ENCODE data around the gene GINS3. TPM values are rescaled to one million over a fixed set of nuclear protein-coding genes. Genes with fewer than 3 reads are reported as not detected.
"Not testable (repeated sequence)": the region's sequence is repeated elsewhere in the genome, so short reads cannot be mapped to it uniquely, and the experiment has no call there.

Gene GINS3
- total RNA-seq, 1 donor from 2014 or later, result 5.9 TPM

DNA sequence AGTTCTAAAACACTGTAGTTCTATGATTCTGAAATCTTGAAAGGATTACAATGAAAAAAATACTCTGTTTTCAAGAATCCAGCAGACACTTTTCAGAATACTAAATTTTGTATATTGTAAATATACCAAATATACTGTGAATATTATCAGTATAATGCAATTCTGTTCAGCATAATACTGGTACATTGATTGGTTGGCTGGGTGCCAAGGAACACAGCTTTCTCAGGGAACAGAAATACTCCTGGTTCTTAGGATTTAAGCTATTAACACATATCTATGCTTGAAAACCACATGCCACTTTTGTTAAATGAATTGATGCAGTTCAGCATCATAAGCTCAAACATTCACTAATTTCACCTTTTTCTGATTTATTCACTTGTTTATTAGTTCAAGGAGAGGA, 2.5 kb upstream of the GINS3 start:
- no peak for DNase-seq (ENCODE audit: low read depth)

DNA sequence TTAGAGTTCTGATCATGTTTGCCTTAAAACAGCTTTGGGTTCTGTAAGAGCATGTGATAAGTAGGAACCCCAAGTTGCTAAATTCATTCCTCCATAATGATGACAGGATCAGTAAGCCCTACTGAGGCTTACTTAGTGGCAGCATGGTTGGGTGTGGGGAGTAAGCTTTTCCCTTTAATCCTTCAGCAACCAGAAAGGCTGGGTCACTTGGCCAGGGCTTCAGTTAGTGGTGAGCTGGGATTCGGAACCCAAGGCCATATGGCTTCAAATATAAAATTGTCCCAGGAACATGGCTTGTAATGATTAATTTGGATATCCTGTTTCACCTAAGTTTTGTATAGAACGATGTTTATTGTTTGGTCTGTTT, 850 bp downstream of the GINS3 start:
- DNase-seq (ENCODE audit: low read depth), result peak; percentile 34

DNA sequence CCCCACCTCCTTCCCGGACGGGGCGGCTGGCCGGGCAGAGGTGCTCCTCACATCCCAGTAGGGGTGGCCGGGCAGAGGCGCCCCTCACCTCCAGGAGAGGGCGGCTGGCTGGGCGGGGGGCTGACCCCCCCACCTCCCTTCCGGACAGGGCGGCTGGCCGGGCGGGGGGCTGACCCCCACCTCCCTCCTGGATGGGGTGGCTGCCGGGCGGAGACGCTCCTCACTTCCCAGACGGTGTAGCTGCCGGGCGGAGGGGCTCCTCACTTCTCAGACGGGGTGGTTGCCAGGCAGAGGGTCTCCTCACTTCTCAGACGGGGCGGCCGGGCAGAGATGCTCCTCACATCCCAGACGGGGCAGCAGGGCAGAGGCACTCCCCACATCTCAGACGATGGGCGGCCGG, 4.6 kb downstream of the GINS3 start:
- not testable (repeated sequence) for DNase-seq (ENCODE audit: low read depth)

DNA sequence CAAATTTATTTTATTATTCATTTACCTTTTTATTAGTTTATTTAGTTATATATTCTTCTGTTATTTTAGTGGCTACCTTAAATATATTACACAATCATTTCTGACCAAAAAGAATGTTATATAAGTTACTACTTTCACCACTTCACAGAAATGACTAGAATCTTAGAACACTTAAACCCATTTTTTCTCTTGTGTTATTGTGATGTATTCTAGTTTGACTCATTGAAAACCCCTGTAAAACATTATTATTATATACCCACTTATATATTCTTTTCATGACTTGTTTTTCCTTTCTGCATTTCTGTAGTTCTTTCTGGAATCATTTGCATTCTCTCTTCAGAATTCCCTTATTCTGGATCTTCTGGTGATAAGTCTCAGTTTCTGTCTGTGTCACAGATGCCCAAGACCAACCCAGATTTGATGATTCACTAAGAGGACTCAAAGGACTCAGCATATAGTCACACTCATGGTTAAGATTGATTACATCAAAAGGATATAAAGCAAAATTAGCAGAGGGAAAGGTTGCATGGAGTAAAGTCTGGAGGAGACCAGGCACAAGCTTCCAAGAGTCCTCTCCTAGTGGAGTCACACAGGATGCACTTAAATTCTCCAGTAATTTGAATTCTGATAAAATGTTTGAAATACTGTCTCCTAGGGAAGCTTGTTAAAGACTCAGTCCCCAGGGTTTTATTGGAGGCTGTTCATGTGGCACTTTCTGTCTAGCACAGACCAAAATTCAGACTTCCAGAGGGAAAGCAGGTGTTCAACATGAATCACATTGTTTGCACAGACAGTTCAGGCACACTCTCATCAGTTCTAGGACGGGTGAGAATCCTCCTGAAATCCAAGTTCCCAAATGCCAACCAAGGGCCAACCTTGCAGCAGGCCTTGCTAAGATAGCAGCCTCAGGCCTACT, 7.7 kb downstream of the GINS3 start:
- DNase-seq (ENCODE audit: low read depth), result peak; percentile 34

DNA sequence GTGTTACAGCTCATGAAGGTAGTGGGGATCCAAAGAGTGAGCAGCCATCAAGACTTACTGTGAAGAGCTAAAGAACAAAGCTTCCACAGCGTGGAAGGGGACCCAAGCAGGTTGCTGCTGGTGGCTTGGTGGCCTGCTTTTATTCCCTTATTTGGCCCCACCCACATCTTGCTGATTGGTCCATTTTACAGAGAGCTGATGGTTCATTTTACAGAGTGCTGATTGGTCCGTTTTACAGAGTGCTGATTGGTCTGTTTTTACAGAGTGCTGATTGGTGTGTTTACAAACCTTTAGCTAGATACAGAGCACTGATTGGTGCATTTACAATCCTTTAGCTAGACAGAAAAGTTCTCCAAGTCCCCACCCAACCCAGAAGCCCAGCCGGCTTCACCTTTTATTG, 9.0 kb downstream of the GINS3 start:
- DNase-seq (ENCODE audit: low read depth), result not testable (repeated sequence)

DNA sequence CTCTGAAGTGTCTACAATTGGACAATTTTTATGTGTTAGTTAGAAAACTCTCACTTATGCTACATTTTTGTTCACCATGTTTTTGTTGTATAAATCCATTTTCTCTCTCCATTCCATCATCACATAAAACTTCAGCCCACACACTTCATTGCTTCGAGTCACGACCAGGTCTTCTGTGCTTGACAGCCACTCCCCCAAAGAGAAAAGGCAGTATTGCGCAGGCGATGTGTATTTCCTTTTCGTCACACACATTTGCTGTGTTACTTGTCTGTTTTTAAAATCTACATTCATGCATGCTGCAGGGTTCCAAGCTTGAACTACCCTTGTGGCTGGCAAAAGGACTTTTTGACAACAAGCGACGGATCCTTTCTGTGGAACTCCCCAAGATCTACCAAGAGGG, 10.5 kb downstream of the GINS3 start:
- DNase-seq (ENCODE audit: low read depth), result no peak

DNA sequence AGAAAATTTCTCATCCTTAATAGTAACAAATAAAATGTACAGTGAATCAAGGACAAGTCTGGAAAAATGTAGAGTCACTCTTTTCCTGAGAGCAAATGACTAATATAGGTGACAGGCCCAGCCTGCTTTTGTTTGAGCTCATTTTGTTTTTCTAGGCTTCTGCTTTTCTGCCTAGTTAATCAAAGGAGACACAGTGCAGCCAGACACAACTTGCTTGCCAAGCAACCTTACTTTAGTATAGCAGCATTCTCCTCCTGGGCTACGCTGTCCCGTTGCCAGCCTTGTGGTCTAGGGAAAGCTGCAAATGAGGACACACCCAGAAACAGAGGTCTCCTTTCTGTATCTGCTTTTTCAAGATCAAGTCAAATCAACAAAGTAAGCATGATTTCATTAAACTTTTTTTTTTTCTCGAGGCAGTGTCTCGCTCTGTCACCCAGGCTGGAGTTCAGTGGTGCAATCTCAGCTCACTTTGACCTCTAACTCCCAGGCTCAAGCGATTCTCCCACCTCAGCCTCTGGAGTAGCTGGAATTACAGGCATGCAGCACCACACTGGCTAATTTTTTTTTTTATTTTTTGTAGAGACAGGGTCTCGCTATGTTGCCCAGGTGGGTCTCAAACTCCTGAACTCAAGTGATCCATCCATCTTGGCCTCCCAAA, 17.2 kb downstream of the GINS3 start:
- DNase-seq (ENCODE audit: low read depth), result peak; percentile 82

DNA sequence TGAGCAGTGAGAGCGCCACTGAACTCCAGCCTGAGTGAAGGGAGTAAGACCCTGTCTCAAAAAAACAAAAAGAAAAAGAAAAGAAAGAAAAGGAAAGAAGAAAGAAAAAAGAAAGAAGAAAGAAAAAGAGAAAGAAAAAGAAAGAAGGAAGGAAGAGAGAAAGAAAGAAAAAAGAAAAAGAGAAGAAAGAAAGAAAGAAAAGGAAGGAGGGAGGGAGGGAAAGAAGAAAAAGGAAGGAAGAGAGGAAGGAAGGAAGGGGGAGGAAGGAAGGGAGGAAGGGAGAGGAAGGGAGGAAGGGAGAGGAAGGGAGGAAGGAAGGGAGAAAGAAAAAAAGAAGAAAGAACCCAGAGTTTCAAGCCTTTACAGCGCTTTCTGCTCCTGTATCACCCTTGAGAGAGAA, 19.1 kb downstream of the GINS3 start:
- no peak for DNase-seq (ENCODE audit: low read depth)

DNA sequence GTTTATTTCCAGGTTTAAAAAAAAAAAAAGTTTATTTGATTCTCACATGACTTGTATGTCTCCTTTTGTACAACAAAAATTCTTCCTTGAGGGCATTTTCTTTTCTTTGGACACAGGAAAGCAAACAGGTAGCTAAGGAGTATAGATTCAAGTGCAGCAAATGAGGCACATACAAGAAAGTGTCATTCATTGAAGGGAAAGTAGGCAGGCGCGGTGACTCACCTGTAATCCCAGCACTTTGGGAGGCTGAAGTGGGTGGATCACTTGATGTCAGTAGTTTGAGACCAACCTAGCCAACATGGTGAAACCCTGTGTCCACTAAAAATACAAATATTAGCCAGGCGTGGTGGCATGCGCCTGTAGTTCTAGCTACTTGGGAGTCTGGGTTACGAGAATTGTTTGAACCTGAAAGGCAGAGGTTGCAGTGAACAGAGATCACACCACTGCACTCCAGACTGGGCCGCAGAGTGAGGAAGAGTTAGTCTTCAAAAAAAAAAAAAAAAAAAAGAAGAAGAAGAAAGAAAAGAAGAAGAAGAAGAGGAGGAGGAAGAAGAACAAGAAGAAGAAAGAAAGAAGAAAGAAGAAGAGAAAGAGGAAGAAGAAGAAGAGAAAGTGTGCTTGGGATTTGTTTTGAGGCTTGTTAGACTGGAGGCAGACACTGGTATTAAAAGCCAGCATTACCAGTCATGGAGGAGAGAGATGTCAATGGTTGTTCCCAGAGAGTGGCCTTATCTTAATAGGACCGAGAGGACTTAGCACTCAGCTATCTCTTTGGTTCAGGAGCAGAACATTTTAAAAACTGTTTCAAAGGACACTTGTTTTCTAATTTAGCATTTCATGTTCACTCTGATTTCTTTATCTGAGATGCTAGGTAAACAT, 19.7 kb downstream of the GINS3 start:
- no peak for DNase-seq (ENCODE audit: low read depth)

DNA sequence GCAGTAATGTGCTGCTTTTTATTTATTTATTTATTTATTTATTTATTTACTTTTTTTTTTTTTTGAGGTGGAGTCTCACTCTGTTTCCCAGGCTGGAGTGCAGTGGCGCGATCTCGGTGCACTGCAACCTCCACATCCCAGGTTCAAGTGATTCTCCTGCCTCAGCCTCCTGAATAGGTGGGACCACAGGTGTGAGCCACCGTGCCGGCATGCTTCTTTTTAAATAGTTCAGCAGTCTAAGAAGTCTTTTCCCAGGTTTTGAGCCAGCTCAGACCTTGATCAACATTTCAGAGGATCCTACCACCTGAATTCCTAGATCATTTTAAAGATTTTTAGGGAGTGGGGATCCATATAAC, 20.3 kb downstream of the GINS3 start:
- DNase-seq (ENCODE audit: low read depth), result not testable (repeated sequence)

DNA sequence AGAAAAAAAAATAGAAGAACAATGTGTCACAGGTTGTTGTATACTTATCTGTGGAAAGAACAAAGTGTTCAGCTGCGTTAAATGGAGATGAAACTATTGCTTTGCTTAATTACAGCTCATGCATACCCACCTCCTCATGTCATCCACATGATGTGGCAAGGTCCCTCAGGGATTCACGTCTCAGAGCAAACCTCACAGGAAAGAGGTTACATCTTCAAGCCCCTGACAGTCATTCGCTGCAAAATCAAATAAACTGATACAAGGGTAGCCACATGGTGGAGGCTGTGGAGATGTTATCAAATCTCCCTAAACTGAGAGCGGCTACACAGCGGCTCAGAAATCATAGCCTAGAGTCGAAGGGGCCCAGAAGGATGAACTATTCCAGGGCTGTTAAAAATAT, 21.1 kb downstream of the GINS3 start:
- no peak for DNase-seq (ENCODE audit: low read depth)

DNA sequence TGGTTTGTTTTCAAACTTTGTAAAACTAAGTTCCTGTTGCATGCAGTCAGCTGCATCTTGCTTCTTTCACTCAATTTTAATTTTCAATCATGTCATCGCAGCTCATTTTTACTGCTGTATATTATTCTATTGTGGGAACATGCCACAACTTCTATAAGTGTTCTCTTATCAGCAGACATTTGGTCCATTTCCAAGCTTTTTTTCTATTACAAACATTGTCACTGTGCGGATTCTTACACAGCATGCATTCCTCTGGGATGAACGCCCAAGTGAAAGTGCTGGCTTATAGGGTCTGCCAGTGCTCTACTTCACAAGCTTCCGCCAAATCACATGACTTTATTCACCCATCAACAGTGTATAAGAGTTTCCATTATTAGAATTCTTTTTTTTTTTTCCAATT, 22.7 kb downstream of the GINS3 start:
- DNase-seq (ENCODE audit: low read depth), result no peak

DNA sequence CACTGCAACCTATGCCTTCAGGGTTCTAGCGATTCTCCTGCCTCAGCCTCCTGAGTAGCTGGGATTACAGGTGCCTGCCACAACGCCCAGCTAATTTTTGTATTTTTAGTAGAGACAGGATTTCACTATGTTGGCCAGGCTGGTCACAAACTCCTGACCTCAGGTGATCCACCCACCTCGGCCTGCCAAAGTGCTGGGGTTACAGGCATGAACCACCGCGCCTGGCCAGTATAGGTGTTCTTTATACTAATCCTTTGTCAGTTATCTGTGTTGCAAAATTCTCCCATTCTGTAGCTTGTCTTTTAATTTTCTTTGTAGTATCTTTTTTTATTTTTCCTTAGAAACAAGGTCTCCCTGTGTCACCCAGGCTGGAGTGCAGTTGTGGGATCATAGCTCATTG, 23.7 kb downstream of the GINS3 start:
- DNase-seq (ENCODE audit: low read depth), result not testable (repeated sequence)

DNA sequence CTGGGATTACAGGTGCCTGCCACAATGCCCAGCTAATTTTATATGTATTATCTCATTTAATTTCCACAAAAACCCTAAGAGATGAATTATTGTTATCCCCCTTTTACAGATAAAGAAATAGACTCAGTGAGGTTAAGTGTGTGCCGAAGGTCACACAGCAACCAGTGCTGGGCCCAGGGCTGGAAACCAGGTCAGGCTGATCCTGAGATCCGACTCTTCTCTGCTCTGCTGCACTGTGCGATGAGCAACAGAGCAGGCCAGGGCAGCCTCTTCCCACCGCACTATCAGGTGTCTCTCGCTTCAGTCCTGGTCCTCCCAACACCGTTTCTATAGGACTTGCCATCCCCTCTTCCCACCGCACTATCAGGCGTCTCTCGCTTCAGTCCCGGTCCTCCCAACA, 24.8 kb downstream of the GINS3 start:
- DNase-seq (ENCODE audit: low read depth), result no peak

DNA sequence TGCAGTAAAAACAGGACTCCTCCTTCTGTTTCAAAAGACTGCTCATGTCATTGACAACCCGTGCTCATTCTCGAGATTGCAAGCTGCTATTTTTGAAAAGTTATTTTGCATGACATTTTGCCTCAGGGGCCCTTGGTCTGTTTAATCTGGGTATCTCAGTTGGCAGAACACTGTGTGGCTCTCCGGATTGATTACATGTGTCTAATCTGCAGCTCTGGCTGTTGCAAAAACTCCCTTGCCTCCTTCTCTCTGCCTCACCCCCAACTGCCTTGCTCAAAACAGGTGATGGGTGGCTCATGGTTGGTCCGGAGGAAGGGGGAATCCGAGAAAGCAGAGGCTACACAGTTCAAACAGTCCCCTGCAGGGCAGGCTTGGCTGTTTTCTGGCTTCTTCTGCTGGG, 25.3 kb downstream of the GINS3 start:
- no peak for DNase-seq (ENCODE audit: low read depth)

DNA sequence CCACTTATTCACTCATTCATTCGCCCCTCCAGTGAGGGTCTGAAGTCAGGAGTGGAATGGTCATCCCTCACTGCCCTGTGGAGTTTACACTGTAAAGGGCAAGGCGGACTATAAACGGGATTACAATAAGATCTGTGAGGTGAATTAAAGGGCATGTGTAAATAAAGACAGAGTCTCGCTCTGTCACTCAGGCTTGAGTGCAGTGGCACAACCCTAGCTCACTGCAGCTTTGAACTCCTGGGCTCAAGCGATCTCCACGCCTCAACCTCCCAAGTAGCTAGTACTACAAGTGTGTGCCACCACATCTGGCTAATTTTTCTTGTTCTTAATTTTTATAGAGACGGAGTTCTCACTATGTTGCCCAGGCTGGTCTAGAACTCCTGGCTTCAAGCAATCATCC, 25.8 kb downstream of the GINS3 start:
- DNase-seq (ENCODE audit: low read depth), result no peak

DNA sequence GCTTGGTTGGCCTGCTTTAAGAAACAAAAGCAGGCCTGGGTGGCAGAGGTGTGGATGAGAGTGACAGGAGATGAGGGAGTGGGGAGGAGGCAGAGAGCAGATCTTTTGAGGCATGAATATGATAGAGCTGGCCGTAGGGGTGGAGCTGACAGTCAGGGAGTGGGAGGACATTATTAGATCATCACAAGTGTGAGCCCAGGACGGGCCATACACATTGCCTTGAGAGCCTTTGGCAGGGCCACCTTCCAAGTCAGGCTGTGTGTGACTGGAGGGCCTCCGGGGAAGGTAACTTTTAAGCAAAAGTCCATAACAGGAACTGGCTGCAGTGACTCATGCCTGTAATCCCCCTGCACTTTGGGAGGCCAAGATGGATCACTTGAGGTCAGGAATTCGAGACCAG, 26.3 kb downstream of the GINS3 start:
- DNase-seq (ENCODE audit: low read depth), result peak; percentile 60

DNA sequence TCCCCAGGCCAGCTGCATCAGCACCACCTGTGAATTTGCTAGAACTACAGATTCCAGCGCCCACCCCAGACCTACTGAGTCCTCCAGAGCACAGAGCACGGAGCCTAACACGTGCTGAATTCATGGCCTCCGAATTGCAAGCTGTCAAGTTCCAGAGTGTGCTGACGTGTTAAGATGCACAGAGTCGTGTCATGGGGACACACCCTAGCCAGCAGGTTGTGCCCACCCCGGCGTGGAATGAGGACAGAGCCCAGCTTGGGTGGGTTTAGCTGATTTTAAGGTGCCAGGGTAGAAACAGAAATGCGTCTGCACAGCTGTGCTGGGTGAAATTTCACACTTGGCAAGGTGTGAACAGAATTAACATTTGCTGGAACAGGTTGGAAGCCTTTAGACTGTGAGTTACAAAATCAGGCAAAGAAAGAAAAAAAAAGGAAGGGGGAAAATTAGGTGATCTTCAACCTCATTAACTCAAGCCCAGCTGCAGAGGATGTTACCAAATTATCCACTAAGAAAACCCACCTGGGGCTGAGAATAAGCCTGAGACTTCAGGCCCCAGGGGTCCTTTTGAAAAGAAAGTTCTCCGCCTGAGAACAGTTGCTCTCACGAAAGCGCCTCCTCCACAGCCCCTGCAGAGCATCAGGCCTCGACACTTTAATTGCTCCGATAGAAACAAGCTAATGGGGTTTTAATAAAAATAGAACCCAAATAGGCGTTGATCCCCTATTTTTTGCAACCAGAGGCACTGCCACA, 27.1 kb downstream of the GINS3 start:
- no peak for DNase-seq (ENCODE audit: low read depth)

DNA sequence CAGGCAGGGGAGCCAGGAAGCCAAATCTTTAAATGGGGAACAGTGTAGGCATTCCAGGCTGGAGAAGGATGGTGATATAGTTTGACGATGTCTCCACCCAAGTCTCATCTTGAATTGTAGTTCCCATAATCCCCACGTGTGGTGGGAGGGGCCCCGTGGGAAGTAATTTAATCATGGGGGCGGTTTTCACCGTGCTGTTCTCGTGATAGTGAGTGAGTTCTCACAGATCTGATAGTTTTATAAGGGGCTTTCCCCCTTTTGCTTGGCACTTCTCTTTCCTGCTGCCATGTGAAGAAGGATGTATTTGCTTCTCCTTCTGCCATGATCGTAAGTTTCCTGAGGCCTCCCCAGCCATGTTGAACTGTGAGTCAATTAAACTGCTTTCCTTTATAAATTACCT, 28.8 kb downstream of the GINS3 start:
- DNase-seq (ENCODE audit: low read depth), result no peak

DNA sequence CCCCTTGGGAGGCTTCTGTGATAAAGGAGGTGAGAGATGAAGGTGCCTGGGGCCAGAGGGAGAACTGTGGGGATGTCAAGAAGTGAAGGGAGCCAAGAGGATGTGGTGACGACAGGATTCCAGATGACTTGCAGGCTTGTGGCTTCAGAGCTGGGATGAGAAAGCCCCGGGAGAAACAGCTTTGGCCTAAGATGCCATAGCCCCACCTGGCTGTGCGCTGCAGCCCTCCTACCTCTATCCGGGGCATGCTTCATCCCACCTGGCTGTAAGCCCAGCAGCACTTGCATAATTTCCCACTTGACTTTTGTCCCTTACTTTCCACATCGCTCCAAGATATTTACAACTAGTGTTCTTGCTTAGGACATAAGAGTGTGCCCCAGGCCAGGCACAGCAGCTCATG, 29.3 kb downstream of the GINS3 start:
- DNase-seq (ENCODE audit: low read depth), result peak; percentile 59

DNA sequence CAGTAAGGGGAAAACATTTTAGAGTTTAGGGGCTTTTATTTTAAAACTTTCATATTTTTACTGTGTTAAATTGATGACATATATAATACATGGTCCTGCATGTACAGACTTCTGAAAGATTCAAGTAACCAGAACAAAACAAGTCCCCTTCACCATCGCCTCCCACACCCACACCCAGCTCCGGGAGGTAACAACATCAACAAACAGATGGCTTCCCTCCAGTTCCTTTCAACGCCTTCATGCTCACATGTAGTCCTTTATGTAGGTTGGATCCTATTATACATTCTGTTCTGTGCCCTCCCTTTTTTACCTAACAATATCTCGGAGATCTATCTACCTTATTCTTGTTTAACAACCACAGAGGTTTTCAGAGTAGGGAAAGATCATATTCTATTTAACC, 30.5 kb downstream of the GINS3 start:
- no peak for DNase-seq (ENCODE audit: low read depth)

All from myocyte (in vitro differentiated cells).